Kidney (tissue), 14 donors: ENCODE data around the gene JAML. TPM values are rescaled to one million over a fixed set of nuclear protein-coding genes. Genes with fewer than 3 reads are reported as not detected.

ENCODE experiments used
- DNase-seq, 5 donors: peaks; one replicate each; pipeline ENCODE4 v3.0.0-alpha.2; 2013 to 2020
- FAIRE-seq: peaks from 2 replicates; lab custom pipeline; 2012; peaks lifted over from hg19 to GRCh38; lab: Jason Lieb, UNC
- H3K27ac ChIP-seq, 2 donors: one replicate each; pipeline ENCODE4 v1.7.0; 2013; ENCODE audit warnings: low read depth in 2 of 2, low read length in 2 of 2, inconsistent platforms in 1 of 2
- H3K27me3 ChIP-seq: one replicate; pipeline ENCODE4 v1.7.1; 2013; ENCODE audit warnings: low read length, inconsistent platforms; ENCODE audit not compliant: control insufficient read depth, insufficient read depth
- H3K36me3 ChIP-seq, 3 donors: one replicate each; pipeline versions ENCODE4 v1.7.0 to v1.7.1; 2013; ENCODE audit warnings: low read length in 3 of 3, control low read depth in 1 of 3, inconsistent platforms in 1 of 3; ENCODE audit not compliant: insufficient read depth in 3 of 3, control insufficient read depth in 2 of 3
- H3K4me1 ChIP-seq, 3 donors: one replicate each; pipeline versions ENCODE4 v1.7.0 to v1.7.1; 2013; ENCODE audit warnings: low read length in 3 of 3, inconsistent platforms in 1 of 3, low read depth in 1 of 3; ENCODE audit not compliant: control insufficient read depth in 2 of 3, insufficient read depth in 2 of 3
- H3K4me3 ChIP-seq, 3 donors: one replicate each; pipeline versions ENCODE4 v1.7.0 to v1.8.1; 2013; ENCODE audit warnings: low read length in 3 of 3, control low read depth in 1 of 3, inconsistent platforms in 1 of 3
- H3K9ac ChIP-seq, 3 donors: one replicate each; pipeline versions ENCODE4 v1.7.0 to v1.7.1; 2013; ENCODE audit warnings: low read length in 3 of 3, control low read depth in 1 of 3, inconsistent platforms in 1 of 3
- H3K9me3 ChIP-seq, 3 donors: one replicate each; pipeline versions ENCODE4 v1.7.0 to v1.7.1; 2013; ENCODE audit warnings: low read length in 3 of 3, control low read depth in 1 of 3, inconsistent platforms in 1 of 3; ENCODE audit not compliant: control insufficient read depth in 2 of 3, insufficient read depth in 1 of 3
- intact Hi-C: fragments of 100-400 bp; cut with DNase I; formaldehyde crosslinking; loops from one replicate; pipeline ENCODE4 v1.11.1; 2022
- polyA plus RNA-seq: library from polyadenylated mRNA; stranded (reverse); fragments of 350-450 nt; fragmentation: Illumina TruSeq; extraction: RNeasy Lipid Tissue Mini Kit (QIAGEN cat#74804); gene quantifications from one replicate; pipeline ENCODE4 v1.2.3, GENCODE V29; 2014; ENCODE audit warnings: low read depth, low replicate concordance; ENCODE audit not compliant: insufficient read depth
- total RNA-seq: library from RNA; stranded (reverse); fragmentation: NEBNext Ultra II Directional; extraction: Animal tissue kit (Norgen Biotek cat#: 25700); gene quantifications from one replicate; pipeline ENCODE4 v1.2.1, GENCODE V29; 2021
- TF ChIP-seq, protein P1 (sequence below): IDR thresholded peaks from 3 replicates; pipeline ENCODE4 v1.5.1; 2012; ENCODE audit warnings: mild to moderate bottlenecking, moderate library complexity, borderline replicate concordance; ENCODE audit not compliant: insufficient read depth; ENCODE audit errors: extremely low read depth
- donor health status: control.
- donor health status: control.
- donor health status: control.
- donor health status: control.
- donor health status: control.
- donor health status: DM: yes; HTN: yes; CAD: no.
- donor health status: Normal renal cell carcinoma (clear cell type).

The JAML gene
- total and polyA plus RNA-seq, 2 donors from 2014 or later = 2.5 to 17.1 TPM

DNA sequence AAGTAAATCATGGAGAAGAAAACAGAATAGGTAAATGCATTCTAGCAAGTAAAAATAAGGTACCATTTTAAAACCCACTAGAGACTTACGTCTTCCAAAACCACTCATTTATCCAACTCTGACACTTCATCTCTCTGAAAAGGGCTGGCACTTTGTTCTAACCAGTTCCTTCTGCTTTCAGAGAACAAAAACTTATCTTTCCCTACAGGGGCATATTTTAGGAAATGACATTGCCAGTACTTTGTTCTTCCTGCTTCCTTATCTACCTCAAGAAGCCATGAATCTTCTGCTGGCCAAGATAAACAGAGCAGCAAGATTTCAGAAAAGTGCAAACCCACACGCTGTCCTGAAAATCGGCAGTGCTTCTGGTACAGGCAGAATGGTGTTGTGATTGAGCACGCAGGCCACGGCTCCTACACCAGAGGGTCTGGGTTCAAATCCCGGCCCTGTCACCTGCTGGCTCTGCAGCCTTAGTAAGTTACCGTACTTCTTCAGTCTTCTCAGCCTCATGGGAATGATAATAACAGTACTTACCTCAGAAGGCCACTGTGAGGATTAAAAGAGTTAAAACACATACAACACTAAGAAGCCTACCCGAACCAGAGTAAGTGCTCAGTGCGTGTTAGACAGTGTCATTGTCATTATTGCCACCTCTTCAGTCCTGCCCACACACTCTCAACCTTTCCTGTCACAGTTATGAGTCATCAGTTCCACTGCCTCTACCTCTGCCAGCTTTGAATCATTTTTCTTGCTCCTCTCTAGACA is 16.4 kb upstream of the JAML start:
- Histone ChIP-seq H3K4me1 (no peaks in the 10 kb centered on the region), H3K9me3 (no peaks in the 10 kb centered on the region), H3K4me3 (no peak overlapping the region), H3K27me3 (no peaks in the 10 kb centered on the region), H3K36me3 (no peaks in the 10 kb centered on the region), H3K9ac (no peak overlapping the region), H3K27ac (peak overlapping the region; percentile 32 to 66)
- TF ChIP-seq, protein P1, sequence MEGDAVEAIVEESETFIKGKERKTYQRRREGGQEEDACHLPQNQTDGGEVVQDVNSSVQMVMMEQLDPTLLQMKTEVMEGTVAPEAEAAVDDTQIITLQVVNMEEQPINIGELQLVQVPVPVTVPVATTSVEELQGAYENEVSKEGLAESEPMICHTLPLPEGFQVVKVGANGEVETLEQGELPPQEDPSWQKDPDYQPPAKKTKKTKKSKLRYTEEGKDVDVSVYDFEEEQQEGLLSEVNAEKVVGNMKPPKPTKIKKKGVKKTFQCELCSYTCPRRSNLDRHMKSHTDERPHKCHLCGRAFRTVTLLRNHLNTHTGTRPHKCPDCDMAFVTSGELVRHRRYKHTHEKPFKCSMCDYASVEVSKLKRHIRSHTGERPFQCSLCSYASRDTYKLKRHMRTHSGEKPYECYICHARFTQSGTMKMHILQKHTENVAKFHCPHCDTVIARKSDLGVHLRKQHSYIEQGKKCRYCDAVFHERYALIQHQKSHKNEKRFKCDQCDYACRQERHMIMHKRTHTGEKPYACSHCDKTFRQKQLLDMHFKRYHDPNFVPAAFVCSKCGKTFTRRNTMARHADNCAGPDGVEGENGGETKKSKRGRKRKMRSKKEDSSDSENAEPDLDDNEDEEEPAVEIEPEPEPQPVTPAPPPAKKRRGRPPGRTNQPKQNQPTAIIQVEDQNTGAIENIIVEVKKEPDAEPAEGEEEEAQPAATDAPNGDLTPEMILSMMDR = no peak
- FAIRE-seq (no peak), DNase-seq (peak in 1 of 5 donors; percentile 36)
- intact Hi-C loops = no loop called here

DNA sequence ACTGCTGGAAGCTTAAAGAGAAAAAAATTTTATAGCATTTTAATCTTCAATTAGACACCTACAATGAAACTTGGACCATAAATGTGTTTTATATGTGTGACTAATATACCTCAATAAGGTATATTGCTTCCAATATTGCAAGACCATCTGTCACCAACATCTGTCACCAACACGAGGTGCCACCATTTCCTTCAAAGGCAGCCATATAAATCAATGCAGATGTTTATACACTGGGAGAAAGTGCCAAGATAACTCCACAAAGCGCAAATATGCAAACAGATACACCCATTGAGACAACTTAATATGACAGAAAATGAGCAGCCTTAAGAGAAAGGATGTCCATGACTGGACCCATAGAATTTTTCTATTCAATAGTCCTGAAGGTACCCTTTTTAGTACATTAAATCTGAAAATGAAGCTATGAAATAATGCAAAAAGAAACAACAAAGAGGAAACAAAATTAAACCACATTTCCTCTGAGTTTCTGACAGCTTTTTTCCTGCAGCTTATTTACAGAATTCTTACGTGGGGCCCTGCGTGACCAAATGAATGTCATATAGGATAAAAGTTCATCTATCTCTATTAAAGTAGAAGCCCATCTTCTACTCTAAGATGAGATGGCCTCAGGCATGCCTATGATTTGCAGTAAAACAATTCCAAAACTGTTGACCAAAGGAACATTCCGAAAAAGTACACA is 14.8 kb upstream of the JAML start:
- FAIRE-seq (no peak), DNase-seq (no peak)
- Histone ChIP-seq H3K27ac (peak overlapping the region in 1 of 2 donors; percentile 14), H3K4me3 (no peak overlapping the region), H3K27me3 (no peaks in the 10 kb centered on the region), H3K9ac (no peak overlapping the region), H3K36me3 (no peaks in the 10 kb centered on the region), H3K9me3 (no peaks in the 10 kb centered on the region), H3K4me1 (no peaks in the 10 kb centered on the region)
- TF ChIP-seq, protein P1 = no peak
- intact Hi-C loops = no loop called here

DNA sequence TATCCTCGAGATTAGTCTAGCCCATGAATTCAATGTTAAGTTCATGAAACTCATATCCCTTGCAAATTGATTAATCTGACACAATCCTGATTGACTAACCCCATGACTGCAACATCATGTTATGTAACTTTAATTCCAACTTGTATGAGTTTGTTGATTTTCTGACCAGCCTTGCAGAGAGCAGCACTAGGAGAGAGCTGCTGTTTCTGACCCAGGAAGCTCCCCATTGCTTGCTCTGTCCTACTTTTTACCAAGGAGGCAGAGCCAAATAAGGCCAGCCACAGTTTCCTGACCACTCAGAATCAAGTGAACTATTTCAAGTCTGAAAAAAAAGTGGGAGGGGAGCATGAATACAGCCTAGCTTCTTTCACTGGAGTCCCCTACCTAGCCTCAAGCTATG is 14.1 kb upstream of the JAML start:
- Histone ChIP-seq H3K27me3 (no peaks in the 10 kb centered on the region), H3K9ac (no peak overlapping the region), H3K4me3 (no peak overlapping the region), H3K4me1 (no peaks in the 10 kb centered on the region), H3K27ac (no peak overlapping the region), H3K36me3 (peaks cover 0 to 4% (median 0%) of the 10 kb centered on the region in 3 donors), H3K9me3 (no peaks in the 10 kb centered on the region)
- TF ChIP-seq, protein P1 = no peak
- DNase-seq = no peak
- FAIRE-seq = no peak
- intact Hi-C loops = no loop called here
